ENCODE measurements around the gene ZNF135. TPM values are rescaled to one million over a fixed set of nuclear protein-coding genes. Genes with fewer than 3 reads are reported as not detected.

The ZNF135 gene
- total and polyA plus RNA-seq, 9 donors: 9.0 to 17.5 (median 13.9) TPM

GRCh38 chr19:58037927-58038687 lies 21.0 kb upstream of the ZNF135 start:
- DNase-seq: peak in 1 of 5 donors; percentile 35
- TF ChIP-seq CTCF (IDR thresholded peaks at IDR 0.05) (no peak), POLR2A (IDR thresholded peaks at IDR 0.05) (no peak), EP300 (IDR thresholded peaks at IDR 0.05) (no peak)
- Histone ChIP-seq H3K36me3 (no peaks in the 10 kb centered on the region), H3K27ac (no peak overlapping the region), H3K9me3 (peaks cover 0 to 3% of the 10 kb centered on the region in 2 donors), H3K27me3 (no peaks in the 10 kb centered on the region), H3K4me3 (no peak overlapping the region), H3K4me1 (ENCODE audit: insufficient read depth) (no peaks in the 10 kb centered on the region)
- intact Hi-C loops (cut with DNase I): no loop called here
- 8 to 28% (median 16%) methylated on average over 32 to 44 of the region's 44 CpGs for WGBS, 3 donors

GRCh38 chr19:58038688-58039204 lies 20.3 kb upstream of the ZNF135 start:
- Histone ChIP-seq H3K27ac (no peak overlapping the region), H3K9me3 (peaks cover 0 to 3% of the 10 kb centered on the region in 2 donors), H3K4me3 (no peak overlapping the region), H3K36me3 (no peaks in the 10 kb centered on the region), H3K27me3 (no peaks in the 10 kb centered on the region), H3K4me1 (ENCODE audit: insufficient read depth) (no peaks in the 10 kb centered on the region)
- WGBS, 3 donors: 11 to 23% (median 17%) methylated on average over 8 of the region's 8 CpGs
- intact Hi-C loops (cut with DNase I): no loop called here
- no peak for TF ChIP-seq CTCF (IDR thresholded peaks at IDR 0.05)
- no peak for TF ChIP-seq EP300 (IDR thresholded peaks at IDR 0.05)
- no peak for TF ChIP-seq POLR2A (IDR thresholded peaks at IDR 0.05)
- DNase-seq: no peak

- no peaks in the 10 kb centered on the region for H3K4me1 ChIP-seq (ENCODE audit: insufficient read depth)
- H3K9me3 ChIP-seq: peaks cover 4 to 14% of the 10 kb centered on the region in 2 donors
These were observed 18.1 kb upstream of the ZNF135 start for GRCh38 chr19:58040751-58041525.

More at GRCh38 chr19:58040751-58041525, 18.1 kb upstream of the ZNF135 start:
- DNase-seq: no peak
- Histone ChIP-seq H3K36me3 (no peaks in the 10 kb centered on the region), H3K27me3 (no peaks in the 10 kb centered on the region), H3K27ac (no peak overlapping the region), H3K4me3 (no peak overlapping the region)
- intact Hi-C loops (cut with DNase I): no loop called here
- TF ChIP-seq EP300 (IDR thresholded peaks at IDR 0.05): no peak
- TF ChIP-seq CTCF (IDR thresholded peaks at IDR 0.05): no peak
- TF ChIP-seq POLR2A (IDR thresholded peaks at IDR 0.05): no peak
- 75 to 82% (median 82%) methylated on average over 21 of the region's 21 CpGs for WGBS, 3 donors
